Smooth muscle cell (in vitro differentiated cells): ENCODE measurements around the gene GMPR. TPM values are rescaled to one million over a fixed set of nuclear protein-coding genes. Genes with fewer than 3 reads are reported as not detected.

Source experiments
- DNase-seq: peaks from one replicate; lab custom pipeline; 2025; ENCODE audit not compliant: unreplicated experiment; lab: John Stamatoyannopoulos, UW
- H2AFZ ChIP-seq: fragments of 200-600 bp; sonication (generic); 2 replicates; pipeline ENCODE4 v1.6.0; 2016; ENCODE audit warnings: antibody characterized with exemption, low read depth, mild to moderate bottlenecking
- H3F3A ChIP-seq: fragments of 200-600 bp; sonication (generic); 2 replicates; pipeline ENCODE4 v1.6.0; 2017; ENCODE audit warnings: antibody characterized with exemption, low read depth
- H3K27ac ChIP-seq: fragments of 200-600 bp; sonication (generic); 2 replicates; pipeline ENCODE4 v1.5.1; 2016; ENCODE audit warnings: low read depth, mild to moderate bottlenecking
- H3K27me3 ChIP-seq: fragments of 200-600 bp; sonication (generic); 2 replicates; pipeline ENCODE4 v1.6.1; 2016; ENCODE audit warnings: low read depth, mild to moderate bottlenecking
- H3K36me3 ChIP-seq: fragments of 200-600 bp; sonication (generic); 2 replicates; pipeline ENCODE4 v1.5.1; 2016; ENCODE audit warnings: low read depth
- H3K4me1 ChIP-seq: fragments of 200-600 bp; sonication (generic); 2 replicates; pipeline ENCODE4 v1.5.1; 2016; ENCODE audit warnings: low read depth
- H3K4me2 ChIP-seq: fragments of 200-600 bp; sonication (generic); 2 replicates; pipeline ENCODE4 v1.6.0; 2016; ENCODE audit warnings: mild to moderate bottlenecking
- H3K4me3 ChIP-seq: fragments of 200-600 bp; sonication (generic); 2 replicates; pipeline ENCODE4 v1.5.1; 2016; ENCODE audit warnings: mild to moderate bottlenecking
- H3K79me2 ChIP-seq: fragments of 200-600 bp; sonication (generic); 2 replicates; pipeline ENCODE4 v1.6.0; 2016; ENCODE audit warnings: low read depth, mild to moderate bottlenecking
- H3K9ac ChIP-seq: fragments of 200-600 bp; sonication (generic); 2 replicates; pipeline ENCODE4 v1.6.0; 2016; ENCODE audit warnings: low read depth
- H3K9me3 ChIP-seq: fragments of 200-600 bp; sonication (generic); replicated peaks from 2 replicates; pipeline ENCODE4 v1.5.1; 2016; ENCODE audit warnings: low read depth
- H4K20me1 ChIP-seq: fragments of 200-600 bp; sonication (generic); 2 replicates; pipeline ENCODE4 v1.6.0; 2016; ENCODE audit warnings: low read depth
- WGBS: methylation state at CpG from one replicate; pipeline ENCODE4 v1.1.7; 2016; ENCODE audit warnings: low lambda C conversion rate; 5-methylcytosine and 5-hydroxymethylcytosine counted together
- polyA plus RNA-seq: library from polyadenylated mRNA; unstranded; fragments of >200 nt; fragmentation: Nextera tagmentation; extraction: Ambion mirVana; gene quantifications from 2 replicates; pipeline ENCODE4 v1.2.1, GENCODE V29; 2016
- total RNA-seq: library from RNA; depleted of rRNA; stranded (reverse); fragments of >200 nt; gene quantifications from 2 replicates; pipeline ENCODE4 v1.2.3, GENCODE V29; 2014
- TF ChIP-seq, protein P1 (sequence below): fragments of 200-600 bp; sonication (generic); IDR thresholded peaks from 2 replicates; pipeline ENCODE4 v1.5.1; 2017; ENCODE audit warnings: borderline replicate concordance, mild to moderate bottlenecking, antibody characterized with exemption; ENCODE audit not compliant: insufficient read depth, poor library complexity, severe bottlenecking

Gene GMPR
- total and polyA plus RNA-seq, 2 experiments from 2014 or later = 0.74 to 1.3 TPM

DNA sequence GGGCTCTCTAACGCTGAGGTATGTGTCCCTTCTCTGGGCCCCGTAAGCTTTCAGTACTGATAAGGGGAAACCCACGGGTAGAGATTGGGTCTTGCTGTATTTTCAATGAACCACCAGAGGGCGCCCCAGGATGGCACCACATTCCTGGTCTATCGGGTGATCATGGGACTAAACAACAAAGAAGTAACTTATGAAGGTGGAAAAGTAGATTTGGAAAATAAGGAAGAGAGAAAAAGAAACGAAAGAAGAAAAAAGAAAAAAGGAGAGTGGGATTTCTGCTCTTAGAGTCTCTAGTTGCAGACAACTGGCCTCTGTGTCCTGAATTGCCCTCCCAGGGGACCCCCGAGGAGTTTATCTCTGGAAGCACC is 93.8 kb downstream of the GMPR start:
- TF ChIP-seq, protein P1, sequence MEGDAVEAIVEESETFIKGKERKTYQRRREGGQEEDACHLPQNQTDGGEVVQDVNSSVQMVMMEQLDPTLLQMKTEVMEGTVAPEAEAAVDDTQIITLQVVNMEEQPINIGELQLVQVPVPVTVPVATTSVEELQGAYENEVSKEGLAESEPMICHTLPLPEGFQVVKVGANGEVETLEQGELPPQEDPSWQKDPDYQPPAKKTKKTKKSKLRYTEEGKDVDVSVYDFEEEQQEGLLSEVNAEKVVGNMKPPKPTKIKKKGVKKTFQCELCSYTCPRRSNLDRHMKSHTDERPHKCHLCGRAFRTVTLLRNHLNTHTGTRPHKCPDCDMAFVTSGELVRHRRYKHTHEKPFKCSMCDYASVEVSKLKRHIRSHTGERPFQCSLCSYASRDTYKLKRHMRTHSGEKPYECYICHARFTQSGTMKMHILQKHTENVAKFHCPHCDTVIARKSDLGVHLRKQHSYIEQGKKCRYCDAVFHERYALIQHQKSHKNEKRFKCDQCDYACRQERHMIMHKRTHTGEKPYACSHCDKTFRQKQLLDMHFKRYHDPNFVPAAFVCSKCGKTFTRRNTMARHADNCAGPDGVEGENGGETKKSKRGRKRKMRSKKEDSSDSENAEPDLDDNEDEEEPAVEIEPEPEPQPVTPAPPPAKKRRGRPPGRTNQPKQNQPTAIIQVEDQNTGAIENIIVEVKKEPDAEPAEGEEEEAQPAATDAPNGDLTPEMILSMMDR = peak; percentile 91
- Histone ChIP-seq H3K4me1 (peaks cover 6% of the 10 kb centered on the region), H3K27me3 (no peaks in the 10 kb centered on the region), H3K4me3 (peak overlapping the region; percentile 18), H3F3A (peaks cover 32% of the 10 kb centered on the region), H3K9ac (peak overlapping the region; percentile 60), H2AFZ (no peak overlapping the region), H3K79me2 (peaks cover 14% of the 10 kb centered on the region), H3K36me3 (no peaks in the 10 kb centered on the region), H4K20me1 (peaks cover 62% of the 10 kb centered on the region), H3K27ac (peak overlapping the region; percentile 74), H3K9me3 (no peaks in the 10 kb centered on the region), H3K4me2 (peak overlapping the region; percentile 81)
- 12% methylated on average over 7 of the region's 7 CpGs for WGBS
- peak; percentile 27 for DNase-seq

GRCh38 chr6:16333580-16333979 is 95.2 kb downstream of the GMPR start:
- peaks cover 6% of the 10 kb centered on the region for H3K4me1 ChIP-seq
- no peak overlapping the region for H3K9ac ChIP-seq
- peaks cover 14% of the 10 kb centered on the region for H3K79me2 ChIP-seq
- no peaks in the 10 kb centered on the region for H3K36me3 ChIP-seq
- H3F3A ChIP-seq = peaks cover 37% of the 10 kb centered on the region
- H3K27me3 ChIP-seq = no peaks in the 10 kb centered on the region
- no peak overlapping the region for H3K4me3 ChIP-seq
- TF ChIP-seq, protein P1 = no peak
- no peak overlapping the region for H3K4me2 ChIP-seq
- no peak for DNase-seq
- H2AFZ ChIP-seq = no peak overlapping the region
- no peaks in the 10 kb centered on the region for H3K9me3 ChIP-seq
- peaks cover 65% of the 10 kb centered on the region for H4K20me1 ChIP-seq
- 68% methylated on average over 3 of the region's 3 CpGs for WGBS
- H3K27ac ChIP-seq = peak overlapping the region; percentile 89

- H3K9me3 ChIP-seq = no peaks in the 10 kb centered on the region
- DNase-seq = peak; percentile 7
- peaks cover 6% of the 10 kb centered on the region for H3K4me1 ChIP-seq
- H3K79me2 ChIP-seq = peaks cover 6% of the 10 kb centered on the region
- peak overlapping the region; percentile 49 for H3K4me2 ChIP-seq
- H3F3A ChIP-seq = peaks cover 42% of the 10 kb centered on the region
- H4K20me1 ChIP-seq = peaks cover 60% of the 10 kb centered on the region
- H3K27ac ChIP-seq = peak overlapping the region; percentile 89
- no peak overlapping the region for H3K9ac ChIP-seq
- no peak overlapping the region for H2AFZ ChIP-seq
- WGBS = 6% methylated on average over 3 of the region's 3 CpGs
- H3K27me3 ChIP-seq = no peaks in the 10 kb centered on the region
- no peaks in the 10 kb centered on the region for H3K36me3 ChIP-seq
- H3K4me3 ChIP-seq = no peak overlapping the region
- TF ChIP-seq, protein P1 = no peak
Observed at GRCh38 chr6:16334671-16335070, 96.3 kb downstream of the GMPR start.

DNA sequence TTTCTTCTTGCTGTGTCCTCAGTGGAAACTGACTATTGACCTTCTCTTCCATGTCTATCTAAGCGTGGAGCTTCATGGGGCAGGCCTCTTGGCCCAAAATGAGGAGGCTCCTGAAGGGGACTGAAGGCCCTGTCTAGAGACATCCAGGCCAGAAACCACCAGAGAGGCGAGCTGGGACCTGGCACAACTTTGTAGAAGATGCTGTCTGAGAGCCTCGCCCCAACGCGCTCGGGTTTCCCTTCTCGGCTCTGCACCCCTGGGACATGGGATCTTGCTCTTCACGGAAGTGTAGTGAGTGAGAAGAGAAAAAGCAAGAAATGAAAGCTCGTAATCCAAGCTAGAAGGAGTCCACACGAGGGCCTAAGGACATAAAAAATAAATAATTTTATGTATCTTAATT is 96.8 kb downstream of the GMPR start:
- H3F3A ChIP-seq = peaks cover 45% of the 10 kb centered on the region
- H3K4me3 ChIP-seq = no peak overlapping the region
- H3K4me1 ChIP-seq = peaks cover 6% of the 10 kb centered on the region
- no peaks in the 10 kb centered on the region for H3K36me3 ChIP-seq
- no peaks in the 10 kb centered on the region for H3K27me3 ChIP-seq
- peaks cover under 1% of the 10 kb centered on the region for H3K79me2 ChIP-seq
- no peak for DNase-seq
- no peak overlapping the region for H3K9ac ChIP-seq
- H3K9me3 ChIP-seq = no peaks in the 10 kb centered on the region
- H4K20me1 ChIP-seq = peaks cover 55% of the 10 kb centered on the region
- no peak overlapping the region for H2AFZ ChIP-seq
- peak overlapping the region; percentile 89 for H3K27ac ChIP-seq
- H3K4me2 ChIP-seq = peak overlapping the region; percentile 49
- TF ChIP-seq, protein P1 = no peak
- WGBS = 92% methylated on average over 10 of the region's 10 CpGs
